DND-41 (cell line): ENCODE measurements around the gene RPP25L.

Experiments
- EZH2 ChIP-seq: IDR thresholded peaks from 3 replicates; pipeline ENCODE4 v1.6.1; 2012; ENCODE audit warnings: borderline replicate concordance, low read depth, mild to moderate bottlenecking, moderate library complexity, low read length, inconsistent platforms; ENCODE audit not compliant: severe bottlenecking
- TF ChIP-seq, protein P1 (sequence below): IDR thresholded peaks from 2 replicates; pipeline ENCODE4 v1.5.1; 2012; ENCODE audit warnings: borderline replicate concordance, low read length, moderate library complexity, mild to moderate bottlenecking; ENCODE audit not compliant: poor library complexity, severe bottlenecking; ENCODE audit errors: extremely low read depth

GRCh38 chr9:34610434-34611206 is 1.3 kb downstream of the RPP25L start:
- TF ChIP-seq EZH2 = no peak
- TF ChIP-seq, protein P1, sequence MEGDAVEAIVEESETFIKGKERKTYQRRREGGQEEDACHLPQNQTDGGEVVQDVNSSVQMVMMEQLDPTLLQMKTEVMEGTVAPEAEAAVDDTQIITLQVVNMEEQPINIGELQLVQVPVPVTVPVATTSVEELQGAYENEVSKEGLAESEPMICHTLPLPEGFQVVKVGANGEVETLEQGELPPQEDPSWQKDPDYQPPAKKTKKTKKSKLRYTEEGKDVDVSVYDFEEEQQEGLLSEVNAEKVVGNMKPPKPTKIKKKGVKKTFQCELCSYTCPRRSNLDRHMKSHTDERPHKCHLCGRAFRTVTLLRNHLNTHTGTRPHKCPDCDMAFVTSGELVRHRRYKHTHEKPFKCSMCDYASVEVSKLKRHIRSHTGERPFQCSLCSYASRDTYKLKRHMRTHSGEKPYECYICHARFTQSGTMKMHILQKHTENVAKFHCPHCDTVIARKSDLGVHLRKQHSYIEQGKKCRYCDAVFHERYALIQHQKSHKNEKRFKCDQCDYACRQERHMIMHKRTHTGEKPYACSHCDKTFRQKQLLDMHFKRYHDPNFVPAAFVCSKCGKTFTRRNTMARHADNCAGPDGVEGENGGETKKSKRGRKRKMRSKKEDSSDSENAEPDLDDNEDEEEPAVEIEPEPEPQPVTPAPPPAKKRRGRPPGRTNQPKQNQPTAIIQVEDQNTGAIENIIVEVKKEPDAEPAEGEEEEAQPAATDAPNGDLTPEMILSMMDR = no peak
